KOPT-K1 (cell line): ENCODE data around the gene CRELD1.
A peak's percentile ranks its signal among the peaks of the same experiment; 100 is the strongest.
"Not testable (repeated sequence)": the region's sequence is repeated elsewhere in the genome, so short reads cannot be mapped to it uniquely, and the experiment has no call there.

Experiments used
- H3K27ac ChIP-seq: fragments of 200-600 bp; sonication (generic); 2 replicates; pipeline ENCODE4 v1.5.1; 2016; ENCODE audit warnings: antibody characterized with exemption, mild to moderate bottlenecking, low read depth, low read length; ENCODE audit not compliant: poor library complexity, severe bottlenecking
- H3K36me3 ChIP-seq: fragments of 200-600 bp; sonication (generic); 2 replicates; pipeline ENCODE4 v1.5.1; 2017; ENCODE audit warnings: antibody characterized with exemption, mild to moderate bottlenecking, low read length, moderate library complexity; ENCODE audit not compliant: insufficient read depth
- H3K9me3 ChIP-seq: fragments of 200-600 bp; sonication (generic); 2 replicates; pipeline ENCODE4 v1.5.1; 2017; ENCODE audit warnings: antibody characterized with exemption, low read length, mild to moderate bottlenecking; ENCODE audit not compliant: insufficient read depth, poor library complexity, severe bottlenecking

Gene CRELD1

DNA sequence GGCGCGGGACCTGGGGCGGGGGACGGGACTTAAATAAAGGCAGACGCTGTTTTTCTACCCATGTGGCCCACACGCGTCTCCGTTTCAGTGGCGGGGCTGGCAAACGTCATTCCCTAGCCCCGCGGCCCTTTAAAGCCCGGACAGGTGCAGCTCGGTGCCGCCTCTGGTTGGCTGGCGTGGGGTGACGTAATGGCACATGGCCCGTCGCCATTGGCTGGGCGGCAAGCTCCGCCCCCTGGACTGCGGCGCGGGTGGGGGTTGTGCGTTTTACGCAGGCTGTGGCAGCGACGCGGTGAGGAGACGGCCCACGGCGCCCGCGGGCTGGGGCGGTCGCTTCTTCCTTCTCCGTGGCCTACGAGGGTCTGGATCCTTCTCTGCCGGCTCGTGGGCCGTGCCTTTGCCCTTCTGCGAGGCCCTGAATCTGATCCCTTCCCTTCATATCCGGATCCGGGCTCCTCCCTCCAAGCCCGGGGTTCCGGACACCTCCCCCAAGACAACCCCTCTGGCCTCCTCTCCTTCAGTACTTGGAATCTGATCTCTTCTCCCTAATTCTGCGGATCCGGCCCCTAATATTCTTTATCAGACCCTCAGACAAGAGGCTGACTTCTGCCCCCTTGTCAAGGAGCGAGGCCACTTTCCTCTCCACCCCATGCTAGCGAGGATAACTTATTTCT, at the start of gene CRELD1:
CRELD1 (plus strand) TSS at position 274 of the 674 bp plus-strand sequence. CDS start 605 bp downstream, outside the sequence.
- no peaks in the 10 kb centered on the region for H3K9me3 ChIP-seq
- H3K27ac ChIP-seq: peak within 1 kb of the TSS; percentile 66
- H3K36me3 ChIP-seq: peaks cover 17% of the 10 kb centered on the region; the same call in 1 of the 2 replicates

DNA sequence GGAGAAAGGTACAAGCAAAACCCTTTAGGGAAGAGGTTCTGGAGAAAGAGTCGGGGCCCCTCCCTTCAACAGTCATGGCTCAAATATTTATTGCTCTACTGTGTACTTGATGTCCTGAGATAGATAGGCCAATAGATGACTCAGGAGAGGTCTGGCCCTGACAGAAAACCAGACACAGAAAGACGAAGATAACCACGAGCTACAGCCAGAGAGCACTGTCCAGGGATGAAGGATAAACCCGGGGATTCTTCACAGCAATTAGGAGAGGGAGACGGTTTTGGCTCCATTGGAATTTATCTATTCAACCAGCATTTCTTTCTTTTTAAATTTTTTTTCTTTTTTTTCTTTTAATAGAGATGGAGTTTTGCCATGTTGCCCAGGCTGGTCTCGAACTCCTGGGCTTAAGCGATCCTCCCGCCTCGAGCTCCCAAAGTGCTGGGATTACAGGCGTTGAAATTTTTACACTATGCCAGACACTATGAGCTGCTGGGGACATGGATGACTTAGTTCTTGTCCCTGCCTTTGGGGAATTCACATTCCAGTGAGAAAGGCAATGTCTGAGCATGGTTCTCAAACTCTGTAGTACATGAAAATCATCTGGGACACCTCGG, 49.0 kb upstream of the CRELD1 start:
- H3K36me3 ChIP-seq: no peaks in the 10 kb centered on the region
- no peaks in the 10 kb centered on the region for H3K9me3 ChIP-seq
- H3K27ac ChIP-seq: no peak overlapping the region

DNA sequence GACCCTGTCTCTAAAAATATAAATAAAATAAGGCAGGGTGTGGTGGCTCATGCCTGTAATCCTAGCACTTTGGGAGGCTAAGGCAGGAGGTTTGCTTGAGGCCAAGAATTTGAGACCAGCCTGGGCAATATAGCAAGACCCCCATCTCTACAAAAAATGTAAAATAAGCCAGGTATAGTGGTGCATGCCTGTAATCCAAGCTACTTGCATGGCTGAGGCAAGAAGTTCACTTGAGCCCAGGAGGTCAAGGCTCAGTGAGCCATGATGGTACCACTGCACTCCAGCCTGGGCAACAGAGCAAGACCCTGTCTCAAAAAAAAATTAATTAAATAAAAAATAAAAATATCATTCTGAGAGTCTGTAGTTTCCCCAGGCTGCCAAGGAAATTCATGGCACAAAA, 47.3 kb upstream of the CRELD1 start:
- no peak overlapping the region for H3K27ac ChIP-seq
- no peaks in the 10 kb centered on the region for H3K9me3 ChIP-seq
- no peaks in the 10 kb centered on the region for H3K36me3 ChIP-seq

GRCh38 chr3:9887480-9887879, 46.2 kb upstream of the CRELD1 start:
- H3K27ac ChIP-seq: no peak overlapping the region
- H3K36me3 ChIP-seq: peaks cover 4% of the 10 kb centered on the region
- no peaks in the 10 kb centered on the region for H3K9me3 ChIP-seq

- Histone ChIP-seq H3K9me3 (no peaks in the 10 kb centered on the region), H3K36me3 (peaks cover 14% of the 10 kb centered on the region), H3K27ac (no peak overlapping the region)
These were observed 45.1 kb upstream of the CRELD1 start for GRCh38 chr3:9888540-9888939.

DNA sequence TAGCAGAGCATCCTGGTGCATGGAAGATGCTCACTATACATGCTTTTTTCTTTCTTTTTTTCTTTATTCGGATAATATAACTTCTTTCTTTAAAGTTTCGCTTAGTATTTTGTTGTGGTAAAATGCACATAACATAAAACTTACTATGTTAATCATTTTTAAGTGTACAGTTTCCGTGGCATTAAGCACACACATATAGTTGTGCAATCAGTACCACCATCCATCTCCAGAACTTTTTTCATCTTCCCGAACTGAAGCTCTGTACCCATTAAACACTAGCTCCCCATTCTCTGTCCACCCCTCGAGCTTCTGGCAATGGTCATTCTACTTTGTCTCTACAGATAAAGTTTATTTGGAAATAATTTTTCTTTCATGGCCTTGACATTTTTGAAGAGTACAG, 44.2 kb upstream of the CRELD1 start:
- H3K36me3 ChIP-seq: peaks cover 23% of the 10 kb centered on the region
- no peak overlapping the region for H3K27ac ChIP-seq
- H3K9me3 ChIP-seq: no peaks in the 10 kb centered on the region

DNA sequence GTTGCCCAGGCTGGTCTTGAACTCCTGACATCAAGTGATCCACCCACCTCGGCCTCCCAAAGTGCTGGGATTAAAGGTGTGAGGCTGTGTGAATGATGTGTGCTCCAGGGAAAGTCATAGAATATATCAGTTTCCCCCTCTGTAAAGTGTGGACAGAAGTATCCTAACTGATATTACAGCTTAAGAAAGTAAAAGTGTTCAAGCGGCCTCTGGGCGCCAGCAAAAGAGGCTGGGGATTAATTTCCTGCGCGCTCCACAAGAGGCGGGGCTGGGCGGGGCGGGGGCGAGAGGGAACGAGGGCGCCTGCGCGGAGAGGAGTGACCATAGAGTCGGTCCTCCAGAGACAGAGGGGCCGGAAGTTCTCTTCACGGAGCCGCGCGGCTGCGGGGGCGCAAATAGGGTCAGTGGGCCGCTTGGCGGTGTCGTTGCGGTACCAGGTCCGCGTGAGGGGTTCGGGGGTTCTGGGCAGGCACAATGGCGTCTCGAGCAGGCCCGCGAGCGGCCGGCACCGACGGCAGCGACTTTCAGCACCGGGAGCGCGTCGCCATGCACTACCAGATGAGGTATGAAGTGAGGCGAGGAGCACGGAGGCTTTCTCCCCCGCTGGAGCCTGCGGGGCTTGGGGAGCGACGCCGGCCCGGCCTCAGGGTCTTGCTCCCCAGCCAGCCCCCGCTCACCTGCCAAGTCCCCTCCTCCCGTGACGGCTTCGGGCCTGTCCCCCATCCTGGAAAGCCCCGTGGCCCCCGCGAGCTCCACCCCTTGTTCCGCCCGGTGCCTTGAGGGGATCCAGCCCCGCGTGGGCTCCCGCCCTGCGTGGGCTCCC, 43.2 kb upstream of the CRELD1 start, which contains the start of gene JAGN1:
JAGN1 (plus strand) TSS at position 362 of the 823 bp plus-strand sequence; CDS start at position 475, 113 bp downstream.
- Histone ChIP-seq H3K36me3 (peaks cover 31% of the 10 kb centered on the region), H3K27ac (peak within 1 kb of the TSS; percentile 91), H3K9me3 (no peaks in the 10 kb centered on the region)

GRCh38 chr3:9891072-9891622, 42.5 kb upstream of the CRELD1 start:
- Histone ChIP-seq H3K9me3 (no peaks in the 10 kb centered on the region), H3K27ac (peak overlapping the region; percentile 91), H3K36me3 (peaks cover 37% of the 10 kb centered on the region)

GRCh38 chr3:9893739-9894138, 39.9 kb upstream of the CRELD1 start:
- Histone ChIP-seq H3K9me3 (no peaks in the 10 kb centered on the region), H3K27ac (no peak overlapping the region), H3K36me3 (peaks cover 37% of the 10 kb centered on the region)

DNA sequence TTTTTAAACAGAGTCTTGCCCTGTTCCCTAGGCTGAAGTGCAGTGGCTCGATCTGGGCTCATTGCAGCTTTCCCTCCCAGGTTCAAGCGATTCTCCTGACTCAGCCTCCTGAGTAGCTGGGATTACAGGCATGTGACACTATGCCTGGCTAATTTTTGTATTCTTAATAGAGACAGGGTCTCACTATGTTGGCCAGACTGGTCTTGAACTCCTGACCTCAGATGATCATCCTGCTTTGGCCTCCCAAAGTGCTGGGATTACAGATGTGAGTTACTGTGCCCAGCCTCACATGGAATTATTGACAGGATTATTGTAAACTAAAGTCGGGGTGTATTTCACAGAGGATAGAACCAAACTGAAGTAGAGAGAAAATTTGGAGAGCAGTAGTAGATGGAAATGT, 37.9 kb upstream of the CRELD1 start:
- not testable (repeated sequence) for H3K27ac ChIP-seq, H3K9me3 ChIP-seq
- H3K36me3 ChIP-seq: peaks cover 37% of the 10 kb centered on the region

DNA sequence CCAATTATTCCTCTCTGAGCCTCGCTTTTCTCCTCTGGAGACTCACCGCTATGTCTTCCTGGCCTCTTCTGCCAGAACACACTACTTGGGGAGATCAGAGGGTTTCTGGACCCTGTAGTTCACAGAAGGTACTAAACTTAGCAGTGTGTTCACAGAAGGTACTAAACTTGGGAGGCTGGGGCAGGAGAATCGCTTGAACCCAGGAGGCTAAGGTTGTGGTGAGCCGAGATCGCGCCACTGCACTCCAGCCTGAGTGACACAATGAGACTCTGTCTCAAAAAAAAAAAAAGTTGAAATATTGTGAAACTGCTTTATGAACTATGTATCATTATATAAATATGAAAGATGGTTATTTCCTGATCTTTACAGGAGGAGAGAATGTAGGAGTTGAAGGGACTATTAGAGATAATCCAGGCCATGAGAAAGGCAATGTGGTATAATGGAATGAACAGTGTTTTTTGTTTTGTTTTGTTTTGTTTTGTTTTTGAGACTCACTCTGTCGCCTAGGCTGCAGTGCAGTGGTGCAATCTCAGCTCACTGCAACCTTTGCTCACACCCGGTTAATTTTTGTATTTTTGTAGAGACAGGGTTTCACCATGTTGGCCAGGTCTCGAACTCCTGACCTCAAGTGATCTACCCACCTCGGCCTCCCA, 36.8 kb upstream of the CRELD1 start:
- not testable (repeated sequence) for H3K27ac ChIP-seq, H3K9me3 ChIP-seq
- peaks cover 37% of the 10 kb centered on the region for H3K36me3 ChIP-seq

- no peak overlapping the region for H3K27ac ChIP-seq
- H3K9me3 ChIP-seq: no peaks in the 10 kb centered on the region
- H3K36me3 ChIP-seq: peaks cover 31% of the 10 kb centered on the region
These were observed 35.9 kb upstream of the CRELD1 start for GRCh38 chr3:9897408-9898372.

GRCh38 chr3:9898467-9899241, 35.0 kb upstream of the CRELD1 start:
- H3K27ac ChIP-seq: no peak overlapping the region
- H3K36me3 ChIP-seq: peaks cover 21% of the 10 kb centered on the region
- no peaks in the 10 kb centered on the region for H3K9me3 ChIP-seq
